ENCODE data around the gene PDE11A. TPM values are rescaled to one million over a fixed set of nuclear protein-coding genes. Genes with fewer than 3 reads are reported as not detected.

Gene PDE11A
- total RNA-seq, 1 experiment from 2014 or later = 0.61 TPM

GRCh38 chr2:177745531-177745930 lies 327.0 kb downstream of the PDE11A start:
- no peaks in the 10 kb centered on the region for H3K9me3 ChIP-seq (ENCODE audit: control insufficient read depth in 1 of 2, insufficient read depth in 1 of 2, low read depth in 1 of 2, low read length in 2 of 2)
- H3K27ac ChIP-seq (ENCODE audit: low read depth, low read length) = no peak overlapping the region
- H3K4me3 ChIP-seq (replicated peaks in 1 of 2; ENCODE audit: low read depth in 1 of 2, low read length in 2 of 2) = no peak overlapping the region
- no peaks in the 10 kb centered on the region for H3K79me2 ChIP-seq (ENCODE audit: insufficient read depth, low read length)
- no peak overlapping the region for H3K9ac ChIP-seq (ENCODE audit: low read length)
- intact Hi-C loops (cut with micrococcal nuclease) = no loop called here
- no peak overlapping the region for H2AFZ ChIP-seq (ENCODE audit: low read depth, low read length, poor library complexity, severe bottlenecking)
- no peak for TF ChIP-seq ATF3 (IDR thresholded peaks at IDR 0.05)
- no peak for TF ChIP-seq ZFX (IDR thresholded peaks at IDR 0.05)
- TF ChIP-seq SRF (IDR thresholded peaks at IDR 0.05; ENCODE audit: low read depth) = no peak
- TF ChIP-seq JUND (IDR thresholded peaks at IDR 0.05) = no peak
- TF ChIP-seq EZH2phosphoT487 (IDR thresholded peaks at IDR 0.05; ENCODE audit: borderline replicate concordance) = no peak
- TF ChIP-seq POLR2AphosphoS5 (IDR thresholded peaks at IDR 0.05; ENCODE audit: low read depth, low read length) = no peak
- no peak for TF ChIP-seq TCF7L2 (IDR thresholded peaks at IDR 0.05; ENCODE audit: borderline replicate concordance, extremely low read depth, insufficient read depth, insufficient read length)
- TF ChIP-seq YY1 (IDR thresholded peaks at IDR 0.05; ENCODE audit: extremely low read depth, insufficient replicate concordance, low read depth, low read length) = no peak
- TF ChIP-seq ZNF274 (IDR thresholded peaks at IDR 0.05; ENCODE audit: low read depth, low read length) = no peak
- TF ChIP-seq ZBTB33 (IDR thresholded peaks at IDR 0.05; ENCODE audit: extremely low read depth, insufficient replicate concordance, low read length) = no peak
- TF ChIP-seq MAX (IDR thresholded peaks at IDR 0.05) = no peak
- no peak for TF ChIP-seq ELF1 (IDR thresholded peaks at IDR 0.05; ENCODE audit: borderline replicate concordance, low read depth)
- TF ChIP-seq POLR2A (IDR thresholded peaks at IDR 0.05; ENCODE audit: borderline replicate concordance, extremely low read depth, insufficient read depth, insufficient read length) = no peak
- no peak for TF ChIP-seq SP1 (IDR thresholded peaks at IDR 0.05; ENCODE audit: low read depth)
- ChIA-PET CTCF (no interaction called here), RAD21 (ENCODE audit: low non-redundant PET in 1 of 2, low total read pairs in 2 of 2, uncharacterized antibody in 2 of 2, unreplicated experiment in 2 of 2) (no interaction called here), POLR2A (no interaction called here)
- no peaks in the 10 kb centered on the region for H4K20me1 ChIP-seq (ENCODE audit: insufficient read depth)
- 0 out of 2 replicates have a peak, but pooled peaks cover 3% of the 10 kb centered on the region for H3K27me3 ChIP-seq (ENCODE audit: insufficient read depth, low read length)
- no TSS peak for BruUV-seq (replicated peaks)
- ATAC-seq (no peak), DNase-seq (ENCODE audit: low read depth, low spot score) (no peak)
- no peak overlapping the region for H3K4me2 ChIP-seq (ENCODE audit: low read length)
- no peaks in the 10 kb centered on the region for H3K9me2 ChIP-seq (ENCODE audit: insufficient read depth)
- H3K36me3 ChIP-seq (ENCODE audit: control insufficient read depth in 1 of 2, insufficient read depth in 2 of 2, low read length in 2 of 2) = no peaks in the 10 kb centered on the region
- no peaks in the 10 kb centered on the region for H3K4me1 ChIP-seq (ENCODE audit: control insufficient read depth in 1 of 2, insufficient read depth in 2 of 2, low read length in 2 of 2)
